ENCODE data around the gene PRDM16. TPM values are rescaled to one million over a fixed set of nuclear protein-coding genes. Genes with fewer than 3 reads are reported as not detected.
A peak's percentile ranks its signal among the peaks of the same experiment; 100 is the strongest.

The PRDM16 gene
- total RNA-seq, 1 experiment from 2014 or later, result 1.6 TPM

- H3K27ac Mint-ChIP-seq, result no peak overlapping the region
- H3K4me3 Mint-ChIP-seq, result peak overlapping the region; percentile 14; the same call in 1 of the 2 replicates
- H3K9me3 Mint-ChIP-seq, result no peaks in the 10 kb centered on the region
- H3K36me3 Mint-ChIP-seq, result 0 out of 2 replicates have a peak, but pooled peaks cover 2% of the 10 kb centered on the region
- POLR2A ChIA-PET, result interaction anchor here (0.9 kb wide), 1 partner anchor 15 kb away, joined by 7 read pairs; no protein-coding TSS in a partner anchor
- CTCF ChIA-PET, result interaction anchor here (1.0 to 1.7 kb wide), 6 partner anchors 15 to 162 kb away, joined by 3 to 7 read pairs (median 6); no protein-coding TSS in a partner anchor
- peaks cover 17% of the 10 kb centered on the region for H3K4me1 Mint-ChIP-seq
- no peaks in the 10 kb centered on the region for H3K27me3 Mint-ChIP-seq (ENCODE audit: low read depth)
- DNase-seq (ENCODE audit: low spot score) (no peak), ATAC-seq (no peak)
- TF ChIP-seq ZMAT4 (CRISPR knock-in tag; IDR thresholded peaks at IDR 0.05) (no peak), STAT6 (CRISPR knock-in tag; conservative IDR thresholded peaks at IDR 0.05; ENCODE audit: low read depth) (no peak), MXD4 (CRISPR knock-in tag; IDR thresholded peaks at IDR 0.05; ENCODE audit: borderline replicate concordance) (no peak), ZNF281 (CRISPR knock-in tag; IDR thresholded peaks at IDR 0.05) (no peak), ZNF416 (CRISPR knock-in tag; IDR thresholded peaks at IDR 0.05) (no peak), CBFB (CRISPR knock-in tag; IDR thresholded peaks at IDR 0.05; ENCODE audit: low read depth) (no peak), HMGA2 (CRISPR knock-in tag; IDR thresholded peaks at IDR 0.05) (no peak), CREB1 (CRISPR knock-in tag; IDR thresholded peaks at IDR 0.05) (no peak), FOXJ3 (CRISPR knock-in tag; IDR thresholded peaks at IDR 0.05; ENCODE audit: borderline replicate concordance) (no peak), SP1 (CRISPR knock-in tag; conservative IDR thresholded peaks at IDR 0.05) (no peak), ELF4 (CRISPR knock-in tag; IDR thresholded peaks at IDR 0.05; ENCODE audit: low read depth) (no peak), FOXK1 (CRISPR knock-in tag; IDR thresholded peaks at IDR 0.05) (no peak), ZNF425 (CRISPR knock-in tag; conservative IDR thresholded peaks at IDR 0.05) (no peak), ARID4B (CRISPR knock-in tag; IDR thresholded peaks at IDR 0.05; ENCODE audit: borderline replicate concordance) (no peak), E2F1 (CRISPR knock-in tag; IDR thresholded peaks at IDR 0.05) (no peak), TP53 (CRISPR knock-in tag; IDR thresholded peaks at IDR 0.05) (no peak), ZNF512 (CRISPR knock-in tag; IDR thresholded peaks at IDR 0.05; ENCODE audit: borderline replicate concordance) (no peak)
- TF ChIP-seq, protein P1, sequence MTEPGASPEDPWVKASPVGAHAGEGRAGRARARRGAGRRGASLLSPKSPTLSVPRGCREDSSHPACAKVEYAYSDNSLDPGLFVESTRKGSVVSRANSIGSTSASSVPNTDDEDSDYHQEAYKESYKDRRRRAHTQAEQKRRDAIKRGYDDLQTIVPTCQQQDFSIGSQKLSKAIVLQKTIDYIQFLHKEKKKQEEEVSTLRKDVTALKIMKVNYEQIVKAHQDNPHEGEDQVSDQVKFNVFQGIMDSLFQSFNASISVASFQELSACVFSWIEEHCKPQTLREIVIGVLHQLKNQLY (CRISPR knock-in tag; IDR thresholded peaks at IDR 0.05), result no peak
- TF ChIP-seq, protein P2, sequence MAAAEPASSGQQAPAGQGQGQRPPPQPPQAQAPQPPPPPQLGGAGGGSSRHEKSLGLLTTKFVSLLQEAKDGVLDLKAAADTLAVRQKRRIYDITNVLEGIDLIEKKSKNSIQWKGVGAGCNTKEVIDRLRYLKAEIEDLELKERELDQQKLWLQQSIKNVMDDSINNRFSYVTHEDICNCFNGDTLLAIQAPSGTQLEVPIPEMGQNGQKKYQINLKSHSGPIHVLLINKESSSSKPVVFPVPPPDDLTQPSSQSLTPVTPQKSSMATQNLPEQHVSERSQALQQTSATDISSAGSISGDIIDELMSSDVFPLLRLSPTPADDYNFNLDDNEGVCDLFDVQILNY (CRISPR knock-in tag; IDR thresholded peaks at IDR 0.05), result no peak
Observed at GRCh38 chr1:3456449-3456963, 387.5 kb downstream of the PRDM16 start.
